SK-N-SH (cell line): ENCODE results near the gene C16orf78. TPM values are rescaled to one million over a fixed set of nuclear protein-coding genes. Genes with fewer than 3 reads are reported as not detected.

ENCODE experiments used
- CTCF ChIA-PET: fragments of 300-600, 350-600 bp; formaldehyde crosslinking; extraction: SDS; loops from one replicate; lab custom pipeline; 2021; lab: Yijun Ruan, JAX
- POLR2A ChIA-PET: fragments of 350-600 bp; sonication (Branson Sonifier 250); formaldehyde crosslinking; extraction: SDS; loops from one replicate; lab custom pipeline; 2020; ENCODE audit warnings: antibody characterized with exemption, inconsistent platforms; lab: Yijun Ruan, JAX
- DNase-seq: peaks from one replicate; pipeline ENCODE4 v3.0.0; 2012
- H2AFZ ChIP-seq: fragments of 200-600 bp; sonication (generic); 2 replicates; pipeline ENCODE4 v1.8.1; 2016; ENCODE audit warnings: antibody characterized with exemption, mild to moderate bottlenecking, low read depth
- H3F3A ChIP-seq: fragments of 200-600 bp; sonication (generic); replicated peaks from 2 replicates; pipeline ENCODE3; 2016; ENCODE audit warnings: antibody characterized with exemption, mild to moderate bottlenecking; ENCODE audit not compliant: insufficient read depth
- H3K27ac ChIP-seq, 2 experiments: fragments of 200-500 bp in 1 of 2; fragments of 200-600 bp in 1 of 2; sonication (Bioruptor generic) in 1 of 2; sonication (generic), shearing (Covaris generic) in 1 of 2; 2 replicates each; pipeline versions ENCODE4 v1.5.1 to v1.6.1; 2014 to 2016; ENCODE audit warnings: low read depth in 2 of 2, inconsistent platforms in 1 of 2, low read length in 1 of 2, mild to moderate bottlenecking in 1 of 2, mixed read lengths in 1 of 2
- H3K27me3 ChIP-seq: fragments of 200-600 bp; sonication (generic), shearing (Covaris generic); 2 replicates; pipeline ENCODE4 v1.6.1; 2016; ENCODE audit warnings: mixed run types; ENCODE audit not compliant: insufficient read depth
- H3K36me3 ChIP-seq, 2 experiments: fragments of 200-500 bp in 1 of 2; fragments of 200-600 bp in 1 of 2; sonication (Bioruptor generic) in 1 of 2; sonication (generic) in 1 of 2; replicated peaks in 1 of 2; 2 replicates each; pipeline versions ENCODE3 to v1.5.1; 2014 to 2016; ENCODE audit warnings: low read length in 1 of 2, mild to moderate bottlenecking in 1 of 2; ENCODE audit not compliant: insufficient read depth in 2 of 2, control insufficient read depth in 1 of 2
- H3K4me1 ChIP-seq, 2 experiments: fragments of 200-500 bp in 1 of 2; fragments of 200-600 bp in 1 of 2; sonication (Bioruptor generic) in 1 of 2; sonication (generic), shearing (Covaris generic) in 1 of 2; 2 replicates each; pipeline versions ENCODE4 v1.5.1 to v1.6.1; 2014 to 2016; ENCODE audit warnings: low read depth in 1 of 2, low read length in 1 of 2, mixed run types in 1 of 2; ENCODE audit not compliant: insufficient read depth in 2 of 2, control insufficient read depth in 1 of 2
- H3K4me2 ChIP-seq: fragments of 200-600 bp; sonication (generic), shearing (Covaris generic); 2 replicates; pipeline ENCODE4 v1.6.1; 2017; ENCODE audit warnings: mixed run types
- H3K4me3 ChIP-seq, 2 experiments: fragments of 200-500 bp in 1 of 2; fragments of 200-600 bp in 1 of 2; sonication (Bioruptor generic) in 1 of 2; sonication (generic), shearing (Covaris generic) in 1 of 2; 2 replicates each; pipeline versions ENCODE4 v1.5.1 to v1.8.1; 2014 to 2016; ENCODE audit warnings: low read depth in 2 of 2, inconsistent platforms in 1 of 2, low read length in 1 of 2, mild to moderate bottlenecking in 1 of 2, mixed read lengths in 1 of 2, moderate library complexity in 1 of 2
- H3K79me2 ChIP-seq: fragments of 200-600 bp; sonication (generic); 2 replicates; pipeline ENCODE4 v1.8.1; 2017; ENCODE audit warnings: mild to moderate bottlenecking; ENCODE audit not compliant: insufficient read depth
- H3K9ac ChIP-seq: fragments of 200-600 bp; sonication (generic); 2 replicates; pipeline ENCODE4 v1.6.1; 2017; ENCODE audit warnings: mixed run types
- H3K9me2 ChIP-seq: fragments of 200-600 bp; sonication (generic); 2 replicates; pipeline ENCODE4 v1.6.1; 2017; ENCODE audit warnings: mixed run types
- H3K9me3 ChIP-seq: fragments of 200-600 bp; sonication (generic); 2 replicates; pipeline ENCODE4 v1.6.1; 2017; ENCODE audit warnings: mixed run types, mild to moderate bottlenecking, moderate library complexity
- H4K20me1 ChIP-seq: fragments of 200-600 bp; sonication (generic); 2 replicates; pipeline ENCODE4 v1.6.1; 2017; ENCODE audit warnings: mild to moderate bottlenecking, mixed run types; ENCODE audit not compliant: insufficient read depth
- CHD2 ChIP-seq: fragments of 150-350 bp; IDR thresholded peaks from 2 replicates; pipeline ENCODE4 v1.6.1; 2018; ENCODE audit warnings: low read length; ENCODE audit not compliant: partially characterized antibody
- EP300 ChIP-seq, 2 experiments: IDR thresholded peaks; 2 replicates each; pipeline versions ENCODE4 v1.4.0 to v1.6.1; 2012; ENCODE audit warnings: borderline replicate concordance in 1 of 2, low read depth in 1 of 2, low read length in 1 of 2
- EZH2phosphoT487 ChIP-seq: fragments of 200-600 bp; sonication (generic); IDR thresholded peaks from 2 replicates; pipeline ENCODE4 v1.6.1; 2017; ENCODE audit warnings: low read depth, mixed run types, mild to moderate bottlenecking, antibody characterized with exemption, moderate library complexity, borderline replicate concordance
- FOSL2 ChIP-seq: IDR thresholded peaks from 2 replicates; pipeline ENCODE4 v1.4.0; 2012; ENCODE audit warnings: low read depth, mild to moderate bottlenecking, moderate library complexity, borderline replicate concordance
- FOXJ3 ChIP-seq: sonication (generic); formaldehyde crosslinking; IDR thresholded peaks from 2 replicates; pipeline ENCODE4 v1.5.1; 2020; ENCODE audit warnings: mild to moderate bottlenecking, missing genetic modification reagents
- GATA2 ChIP-seq: sonication (generic); formaldehyde crosslinking; IDR thresholded peaks from 2 replicates; pipeline ENCODE4 v1.5.0; 2020; ENCODE audit warnings: mild to moderate bottlenecking, missing genetic modification reagents
- MXI1 ChIP-seq: IDR thresholded peaks from 2 replicates; pipeline ENCODE4 v1.6.1; 2012; ENCODE audit warnings: mild to moderate bottlenecking, low read depth, low read length, improper control_type of control experiment
- NFIC ChIP-seq: IDR thresholded peaks from 2 replicates; pipeline ENCODE4 v1.4.0; 2012; ENCODE audit warnings: borderline replicate concordance
- NRF1 ChIP-seq: IDR thresholded peaks from 2 replicates; pipeline ENCODE4 v1.6.1; 2012; ENCODE audit warnings: low read depth, mild to moderate bottlenecking, low read length
- POLR2AphosphoS5 ChIP-seq: IDR thresholded peaks from 2 replicates; pipeline ENCODE4 v1.6.1; 2012; ENCODE audit warnings: low read depth, low read length
- RAD21 ChIP-seq: IDR thresholded peaks from 2 replicates; pipeline ENCODE4 v1.6.1; 2012; ENCODE audit warnings: mild to moderate bottlenecking, low read length
- RFX5 ChIP-seq: IDR thresholded peaks from 2 replicates; pipeline ENCODE4 v1.6.1; 2012; ENCODE audit warnings: mild to moderate bottlenecking, improper control_type of control experiment, low read length
- RXRA ChIP-seq: IDR thresholded peaks from 2 replicates; pipeline ENCODE4 v1.4.0; 2012; ENCODE audit warnings: low read depth, mild to moderate bottlenecking, borderline replicate concordance
- TAF1 ChIP-seq: IDR thresholded peaks from 2 replicates; pipeline ENCODE4 v1.6.1; 2012; ENCODE audit warnings: low read depth, mild to moderate bottlenecking, low read length, moderate library complexity, borderline replicate concordance
- YY1 ChIP-seq: IDR thresholded peaks from 2 replicates; pipeline ENCODE4 v1.4.0; 2012; ENCODE audit warnings: low read depth, mild to moderate bottlenecking
- WGBS: methylation state at CpG from one replicate; pipeline ENCODE4 v1.1.6; 2017; ENCODE audit warnings: low lambda C conversion rate; 5-methylcytosine and 5-hydroxymethylcytosine counted together
- polyA plus RNA-seq, 3 experiments: library from polyadenylated mRNA; depleted of rRNA; stranded (reverse); fragments of >200 nt; gene quantifications; 2 replicates each; pipeline ENCODE4 v1.2.3, GENCODE V29; 2012
- TF ChIP-seq, protein P1 (sequence below): IDR thresholded peaks from 2 replicates; pipeline ENCODE4 v1.4.0; 2012; ENCODE audit warnings: low read depth, borderline replicate concordance
- TF ChIP-seq, protein P2 (sequence below): IDR thresholded peaks from 2 replicates; pipeline ENCODE4 v1.6.1; 2012; ENCODE audit warnings: mild to moderate bottlenecking, low read depth, low read length, moderate library complexity
- TF ChIP-seq, protein P3 (sequence below): fragments of 200-600 bp; sonication (generic); IDR thresholded peaks from 2 replicates; pipeline ENCODE4 v1.6.1; 2017; ENCODE audit warnings: antibody characterized with exemption, mild to moderate bottlenecking, moderate library complexity
- TF ChIP-seq, protein P4 (sequence below): IDR thresholded peaks from 2 replicates; pipeline ENCODE4 v1.4.0; 2012; ENCODE audit warnings: low read depth, borderline replicate concordance

C16orf78 gene
- polyA plus RNA-seq, 1 of the 3 experiments (the other 2 are of a cell fraction) = not detected

DNA sequence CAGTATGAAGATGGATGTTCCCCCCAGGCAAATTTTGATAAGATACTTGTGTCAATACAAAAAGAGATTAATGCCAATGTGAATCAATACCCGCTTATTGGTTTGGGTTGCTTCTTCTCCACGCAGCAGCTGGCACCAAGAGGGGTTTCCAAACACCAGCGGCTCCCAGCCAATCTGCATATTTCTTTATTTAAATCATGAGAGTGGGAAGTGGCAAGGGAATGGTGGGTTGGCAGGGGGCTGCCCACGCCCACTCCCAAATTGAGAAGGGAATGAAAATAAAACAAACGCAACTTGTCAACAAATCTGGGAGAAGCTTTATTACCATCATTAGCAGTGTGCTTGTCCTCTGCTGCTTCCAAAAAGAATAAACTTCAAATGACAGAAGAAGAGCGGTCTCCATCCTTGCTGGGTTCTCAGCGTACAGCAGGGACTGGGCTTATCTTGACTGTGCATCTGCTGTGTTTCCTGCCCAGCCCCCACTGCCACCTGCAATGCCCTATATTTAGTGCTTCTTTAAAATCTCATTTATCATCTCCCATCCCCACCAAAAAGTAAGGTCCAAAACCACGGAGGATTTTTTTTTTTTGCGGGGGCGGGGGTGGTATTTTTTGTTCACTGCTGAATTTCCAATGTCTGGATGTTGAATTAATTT is 34.9 kb upstream of the C16orf78 start:
- Histone ChIP-seq H3K4me1 (no peaks in the 10 kb centered on the region), H3K9me2 (no peaks in the 10 kb centered on the region), H3K27me3 (no peaks in the 10 kb centered on the region), H3K4me3 (no peak overlapping the region), H2AFZ (no peak overlapping the region), H3K4me2 (no peak overlapping the region), H3K79me2 (no peaks in the 10 kb centered on the region), H3K9ac (no peak overlapping the region), H3K9me3 (no peaks in the 10 kb centered on the region), H3F3A (no peaks in the 10 kb centered on the region), H3K36me3 (no peaks in the 10 kb centered on the region), H4K20me1 (no peaks in the 10 kb centered on the region), H3K27ac (no peak overlapping the region)
- DNase-seq = no peak
- ChIA-PET CTCF (interaction anchor here (1.4 to 10.6 kb wide), 2 partner anchors 11 to 652 kb away, joined by 3 to 67 read pairs; no protein-coding TSS in a partner anchor), POLR2A (no interaction called here)
- no peak for TF ChIP-seq RFX5
- no peak for TF ChIP-seq EP300 (IDR thresholded peaks at IDR 0.05; ENCODE audit: borderline replicate concordance in 1 of 2, low read depth in 1 of 2, low read length in 1 of 2)
- TF ChIP-seq, protein P1, sequence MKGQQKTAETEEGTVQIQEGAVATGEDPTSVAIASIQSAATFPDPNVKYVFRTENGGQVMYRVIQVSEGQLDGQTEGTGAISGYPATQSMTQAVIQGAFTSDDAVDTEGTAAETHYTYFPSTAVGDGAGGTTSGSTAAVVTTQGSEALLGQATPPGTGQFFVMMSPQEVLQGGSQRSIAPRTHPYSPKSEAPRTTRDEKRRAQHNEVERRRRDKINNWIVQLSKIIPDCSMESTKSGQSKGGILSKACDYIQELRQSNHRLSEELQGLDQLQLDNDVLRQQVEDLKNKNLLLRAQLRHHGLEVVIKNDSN = no peak
- TF ChIP-seq FOXJ3 (CRISPR knock-in tag) = no peak
- no peak for TF ChIP-seq TAF1
- TF ChIP-seq NFIC = no peak
- no peak for TF ChIP-seq RXRA
- no peak for TF ChIP-seq POLR2AphosphoS5
- TF ChIP-seq MXI1 = no peak
- WGBS = 24% methylated on average over 10 of the region's 10 CpGs

DNA sequence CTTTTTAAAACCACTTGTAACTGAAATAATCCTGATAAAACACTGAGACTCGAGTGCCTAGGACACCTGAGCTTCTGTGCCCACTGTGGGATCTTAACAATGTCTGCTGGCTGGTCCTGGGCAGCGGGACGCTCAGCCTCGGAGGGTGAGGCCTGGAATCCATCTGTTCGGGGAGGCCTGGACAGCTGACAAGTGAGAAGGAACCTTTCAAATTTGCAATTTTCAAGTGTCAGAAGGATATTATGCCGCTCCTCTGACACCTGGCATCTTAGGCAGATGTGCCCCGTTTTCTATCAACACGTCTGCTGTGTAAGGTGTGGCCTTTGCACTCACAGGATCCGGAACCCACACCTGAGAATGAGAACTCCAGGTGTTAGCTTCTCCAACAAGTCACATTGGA is 33.1 kb upstream of the C16orf78 start:
- Histone ChIP-seq H3K9me2 (no peaks in the 10 kb centered on the region), H3K4me2 (no peak overlapping the region), H3K79me2 (no peaks in the 10 kb centered on the region), H3K27me3 (no peaks in the 10 kb centered on the region)
- TF ChIP-seq NFIC (no peak), GATA2 (CRISPR knock-in tag) (no peak), YY1 (no peak), RXRA (no peak), CHD2 (no peak), RAD21 (no peak), NRF1 (no peak), FOSL2 (no peak), EZH2phosphoT487 (no peak)
- TF ChIP-seq, protein P2, sequence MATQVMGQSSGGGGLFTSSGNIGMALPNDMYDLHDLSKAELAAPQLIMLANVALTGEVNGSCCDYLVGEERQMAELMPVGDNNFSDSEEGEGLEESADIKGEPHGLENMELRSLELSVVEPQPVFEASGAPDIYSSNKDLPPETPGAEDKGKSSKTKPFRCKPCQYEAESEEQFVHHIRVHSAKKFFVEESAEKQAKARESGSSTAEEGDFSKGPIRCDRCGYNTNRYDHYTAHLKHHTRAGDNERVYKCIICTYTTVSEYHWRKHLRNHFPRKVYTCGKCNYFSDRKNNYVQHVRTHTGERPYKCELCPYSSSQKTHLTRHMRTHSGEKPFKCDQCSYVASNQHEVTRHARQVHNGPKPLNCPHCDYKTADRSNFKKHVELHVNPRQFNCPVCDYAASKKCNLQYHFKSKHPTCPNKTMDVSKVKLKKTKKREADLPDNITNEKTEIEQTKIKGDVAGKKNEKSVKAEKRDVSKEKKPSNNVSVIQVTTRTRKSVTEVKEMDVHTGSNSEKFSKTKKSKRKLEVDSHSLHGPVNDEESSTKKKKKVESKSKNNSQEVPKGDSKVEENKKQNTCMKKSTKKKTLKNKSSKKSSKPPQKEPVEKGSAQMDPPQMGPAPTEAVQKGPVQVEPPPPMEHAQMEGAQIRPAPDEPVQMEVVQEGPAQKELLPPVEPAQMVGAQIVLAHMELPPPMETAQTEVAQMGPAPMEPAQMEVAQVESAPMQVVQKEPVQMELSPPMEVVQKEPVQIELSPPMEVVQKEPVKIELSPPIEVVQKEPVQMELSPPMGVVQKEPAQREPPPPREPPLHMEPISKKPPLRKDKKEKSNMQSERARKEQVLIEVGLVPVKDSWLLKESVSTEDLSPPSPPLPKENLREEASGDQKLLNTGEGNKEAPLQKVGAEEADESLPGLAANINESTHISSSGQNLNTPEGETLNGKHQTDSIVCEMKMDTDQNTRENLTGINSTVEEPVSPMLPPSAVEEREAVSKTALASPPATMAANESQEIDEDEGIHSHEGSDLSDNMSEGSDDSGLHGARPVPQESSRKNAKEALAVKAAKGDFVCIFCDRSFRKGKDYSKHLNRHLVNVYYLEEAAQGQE = no peak
- TF ChIP-seq, protein P3, sequence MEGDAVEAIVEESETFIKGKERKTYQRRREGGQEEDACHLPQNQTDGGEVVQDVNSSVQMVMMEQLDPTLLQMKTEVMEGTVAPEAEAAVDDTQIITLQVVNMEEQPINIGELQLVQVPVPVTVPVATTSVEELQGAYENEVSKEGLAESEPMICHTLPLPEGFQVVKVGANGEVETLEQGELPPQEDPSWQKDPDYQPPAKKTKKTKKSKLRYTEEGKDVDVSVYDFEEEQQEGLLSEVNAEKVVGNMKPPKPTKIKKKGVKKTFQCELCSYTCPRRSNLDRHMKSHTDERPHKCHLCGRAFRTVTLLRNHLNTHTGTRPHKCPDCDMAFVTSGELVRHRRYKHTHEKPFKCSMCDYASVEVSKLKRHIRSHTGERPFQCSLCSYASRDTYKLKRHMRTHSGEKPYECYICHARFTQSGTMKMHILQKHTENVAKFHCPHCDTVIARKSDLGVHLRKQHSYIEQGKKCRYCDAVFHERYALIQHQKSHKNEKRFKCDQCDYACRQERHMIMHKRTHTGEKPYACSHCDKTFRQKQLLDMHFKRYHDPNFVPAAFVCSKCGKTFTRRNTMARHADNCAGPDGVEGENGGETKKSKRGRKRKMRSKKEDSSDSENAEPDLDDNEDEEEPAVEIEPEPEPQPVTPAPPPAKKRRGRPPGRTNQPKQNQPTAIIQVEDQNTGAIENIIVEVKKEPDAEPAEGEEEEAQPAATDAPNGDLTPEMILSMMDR = no peak
- TF ChIP-seq, protein P4, sequence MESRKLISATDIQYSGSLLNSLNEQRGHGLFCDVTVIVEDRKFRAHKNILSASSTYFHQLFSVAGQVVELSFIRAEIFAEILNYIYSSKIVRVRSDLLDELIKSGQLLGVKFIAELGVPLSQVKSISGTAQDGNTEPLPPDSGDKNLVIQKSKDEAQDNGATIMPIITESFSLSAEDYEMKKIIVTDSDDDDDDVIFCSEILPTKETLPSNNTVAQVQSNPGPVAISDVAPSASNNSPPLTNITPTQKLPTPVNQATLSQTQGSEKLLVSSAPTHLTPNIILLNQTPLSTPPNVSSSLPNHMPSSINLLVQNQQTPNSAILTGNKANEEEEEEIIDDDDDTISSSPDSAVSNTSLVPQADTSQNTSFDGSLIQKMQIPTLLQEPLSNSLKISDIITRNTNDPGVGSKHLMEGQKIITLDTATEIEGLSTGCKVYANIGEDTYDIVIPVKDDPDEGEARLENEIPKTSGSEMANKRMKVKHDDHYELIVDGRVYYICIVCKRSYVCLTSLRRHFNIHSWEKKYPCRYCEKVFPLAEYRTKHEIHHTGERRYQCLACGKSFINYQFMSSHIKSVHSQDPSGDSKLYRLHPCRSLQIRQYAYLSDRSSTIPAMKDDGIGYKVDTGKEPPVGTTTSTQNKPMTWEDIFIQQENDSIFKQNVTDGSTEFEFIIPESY = no peak
- TF ChIP-seq, all 33 proteins: peak for 0
- Histone ChIP-seq H4K20me1 (no peaks in the 10 kb centered on the region), H2AFZ (no peak overlapping the region), H3K36me3 (no peaks in the 10 kb centered on the region), H3F3A (no peaks in the 10 kb centered on the region), H3K4me3 (no peak overlapping the region), H3K4me1 (no peaks in the 10 kb centered on the region), H3K27ac (no peak overlapping the region), H3K9ac (no peak overlapping the region), H3K9me3 (no peaks in the 10 kb centered on the region)
- POLR2A ChIA-PET = interaction anchor here (1.1 kb wide), 1 partner anchor 58 kb away, joined by 3 read pairs; no protein-coding TSS in a partner anchor
- CTCF ChIA-PET = interaction anchor here (1.3 to 10.6 kb wide), 3 partner anchors 10 to 653 kb away, joined by 3 to 67 read pairs (median 3); no protein-coding TSS in a partner anchor
- 18% methylated on average over 8 of the region's 9 CpGs for WGBS
- no peak for DNase-seq
